PC-9 (cell line): ENCODE measurements around the gene SHISAL2A.

Experiments
- CTCF ChIP-seq: fragments of 200-600 bp; sonication (generic); conservative IDR thresholded peaks from 2 replicates; pipeline ENCODE4 v1.6.1; 2017; ENCODE audit warnings: mixed run types, antibody characterized with exemption, mild to moderate bottlenecking, moderate library complexity
- EZH2 ChIP-seq: fragments of 200-600 bp; sonication (generic); IDR thresholded peaks from 2 replicates; pipeline ENCODE4 v1.8.0; 2017; ENCODE audit warnings: antibody characterized with exemption, low read depth

- TF ChIP-seq CTCF, result no peak
- no peak for TF ChIP-seq EZH2
Measured at GRCh38 chr1:52623812-52624211, 9.2 kb upstream of the SHISAL2A start.
